CD4-positive, CD25-positive, alpha-beta regulatory T cell (primary cell): ENCODE measurements around the gene DCDC2C. TPM values are rescaled to one million over a fixed set of nuclear protein-coding genes. Genes with fewer than 3 reads are reported as not detected.
A peak's percentile ranks its signal among the peaks of the same experiment; 100 is the strongest.

Experiments used
- ATAC-seq, 2 donors: fragments of 150-1000 bp; cut with Tn5 transposase; one replicate each; pipeline ENCODE4 v1.10.0; 2021; ENCODE audit warnings: low read depth in 2 of 2, moderate number of reproducible peaks in 2 of 2, moderate library complexity in 1 of 2
- DNase-seq, 3 donors: peaks; one replicate each; pipeline versions ENCODE4 v3.0.0 to v3.0.0-alpha.2; 2012 to 2022; ENCODE audit warnings: mixed read lengths in 1 of 3
- H3K27ac ChIP-seq: one replicate; pipeline ENCODE4 v1.7.0; 2013; ENCODE audit warnings: mild to moderate bottlenecking, low read length; ENCODE audit not compliant: insufficient read depth, poor library complexity, severe bottlenecking
- H3K27me3 ChIP-seq: one replicate; pipeline ENCODE4 v1.7.0; 2013; ENCODE audit warnings: low read length; ENCODE audit not compliant: control insufficient read depth, insufficient read depth
- H3K36me3 ChIP-seq: one replicate; pipeline ENCODE4 v1.7.0; 2013; ENCODE audit warnings: mild to moderate bottlenecking, low read length, moderate library complexity; ENCODE audit not compliant: control insufficient read depth, insufficient read depth
- H3K4me1 ChIP-seq: 2 replicates; pipeline ENCODE4 v1.7.0; 2013; ENCODE audit warnings: mild to moderate bottlenecking, low read length; ENCODE audit not compliant: insufficient read depth, control insufficient read depth, poor library complexity, severe bottlenecking
- H3K4me3 ChIP-seq: one replicate; pipeline ENCODE4 v1.7.0; 2013; ENCODE audit warnings: low read depth, mild to moderate bottlenecking, low read length, moderate library complexity
- H3K9me3 ChIP-seq, 2 experiments: 1 replicate in 1 of 2; 2 replicates in 1 of 2; pipeline ENCODE4 v1.7.0; 2013; ENCODE audit warnings: low read length in 2 of 2, mild to moderate bottlenecking in 1 of 2, moderate library complexity in 1 of 2; ENCODE audit not compliant: control insufficient read depth in 2 of 2
- H3K27ac Mint-ChIP-seq, 3 donors: one replicate each; pipeline ENCODE4 v1.8.0; 2020 to 2022; ENCODE audit warnings: mild to moderate bottlenecking in 3 of 3, mixed read lengths in 3 of 3, moderate library complexity in 2 of 3
- H3K27me3 Mint-ChIP-seq: one replicate; pipeline ENCODE4 v1.8.0; 2022; ENCODE audit warnings: mild to moderate bottlenecking, mixed read lengths
- H3K36me3 Mint-ChIP-seq: one replicate; pipeline ENCODE4 v1.8.0; 2020; ENCODE audit warnings: mixed read lengths
- H3K4me1 Mint-ChIP-seq, 4 donors: one replicate each; pipeline ENCODE4 v1.8.0; 2020 to 2022; ENCODE audit warnings: mixed read lengths in 4 of 4, mild to moderate bottlenecking in 1 of 4
- H3K4me3 Mint-ChIP-seq, 4 donors: one replicate each; pipeline ENCODE4 v1.8.0; 2020 to 2022; ENCODE audit warnings: mild to moderate bottlenecking in 4 of 4, mixed read lengths in 4 of 4, moderate library complexity in 3 of 4
- H3K9me3 Mint-ChIP-seq, 7 donors: one replicate each; pipeline ENCODE4 v1.8.0; 2020 to 2022; ENCODE audit warnings: mixed read lengths in 7 of 7, mild to moderate bottlenecking in 3 of 7, moderate library complexity in 2 of 7
- polyA plus RNA-seq, 4 donors: library from polyadenylated mRNA; unstranded; fragments of 300-500 nt; fragmentation: Illumina TruSeq; gene quantifications; one replicate each; pipeline ENCODE4 v1.2.3, GENCODE V29; 2021
- total RNA-seq: library from RNA; stranded (reverse); gene quantifications from one replicate; pipeline ENCODE4 v1.2.3, GENCODE V29; 2022

DCDC2C gene
- total and polyA plus RNA-seq, 5 donors from 2014 or later: not detected

DNA sequence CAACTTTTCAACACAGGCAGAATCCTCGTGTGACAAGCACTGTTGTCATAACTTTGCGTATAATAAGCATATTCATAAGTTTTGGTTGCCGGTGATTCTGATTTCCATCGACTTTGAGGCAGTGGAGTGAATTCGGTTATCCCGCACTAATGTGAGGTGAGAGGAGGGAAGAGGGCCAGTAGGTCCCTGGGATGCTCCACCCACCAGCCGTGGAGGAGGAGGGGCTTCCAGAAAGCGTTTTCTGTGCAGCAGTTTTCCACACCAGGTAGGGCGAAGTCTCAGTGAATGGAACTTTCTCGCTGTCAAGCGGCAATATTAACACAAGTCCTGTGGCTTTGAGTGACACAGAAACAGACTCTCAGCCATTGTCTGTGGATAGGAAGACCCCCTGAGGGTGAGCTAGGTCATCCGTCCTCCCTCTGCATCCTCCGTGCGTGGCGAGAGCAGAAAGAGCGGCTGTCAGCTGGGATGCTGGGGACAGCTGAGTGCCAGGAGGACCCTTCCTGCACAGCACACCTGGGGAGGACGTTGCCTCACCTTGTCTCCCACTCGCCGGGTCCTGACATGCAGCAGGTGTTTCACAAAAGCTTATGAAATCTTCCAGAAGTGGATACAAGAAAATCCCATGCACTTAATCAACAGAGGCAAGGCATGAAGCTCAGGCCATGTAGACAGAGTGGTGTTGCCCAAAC lies 67.5 kb downstream of the DCDC2C start:
- H3K27me3 ChIP-seq: no peaks in the 10 kb centered on the region
- Mint-ChIP-seq H3K27me3 (no peaks in the 10 kb centered on the region), H3K36me3 (no peaks in the 10 kb centered on the region), H3K9me3 (no peaks in the 10 kb centered on the region), H3K4me1 (no peaks in the 10 kb centered on the region), H3K27ac (no peak overlapping the region), H3K4me3 (no peak overlapping the region)
- ATAC-seq (no peak), DNase-seq (no peak)
- no peak overlapping the region for H3K27ac ChIP-seq
- no peaks in the 10 kb centered on the region for H3K9me3 ChIP-seq
- H3K4me1 ChIP-seq: no peaks in the 10 kb centered on the region
- no peak overlapping the region for H3K4me3 ChIP-seq
- no peaks in the 10 kb centered on the region for H3K36me3 ChIP-seq

DNA sequence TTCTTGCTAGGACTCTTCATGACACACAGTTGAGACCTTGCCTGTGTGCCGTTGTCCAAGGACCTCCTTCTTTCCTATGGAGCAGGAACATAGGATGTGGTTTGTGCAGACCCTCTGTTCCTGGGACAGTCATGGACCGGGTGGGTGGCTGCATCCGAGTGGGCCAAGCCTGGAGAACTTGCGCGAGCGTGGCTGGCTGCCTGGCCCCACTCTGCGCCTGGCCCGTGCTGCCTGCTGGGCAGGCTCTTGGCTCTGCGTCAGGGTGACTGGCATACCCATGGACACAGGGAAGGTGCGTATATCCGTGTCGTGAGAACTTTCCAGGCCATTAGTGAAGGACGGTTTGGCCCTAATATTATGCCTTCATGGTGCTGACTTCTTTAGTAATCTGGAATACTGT lies 68.2 kb downstream of the DCDC2C start:
- H3K27me3 ChIP-seq: no peaks in the 10 kb centered on the region
- ATAC-seq (no peak), DNase-seq (no peak)
- no peaks in the 10 kb centered on the region for H3K36me3 ChIP-seq
- Mint-ChIP-seq H3K27ac (no peak overlapping the region), H3K4me3 (no peak overlapping the region), H3K36me3 (no peaks in the 10 kb centered on the region), H3K27me3 (no peaks in the 10 kb centered on the region), H3K9me3 (no peaks in the 10 kb centered on the region), H3K4me1 (no peaks in the 10 kb centered on the region)
- H3K27ac ChIP-seq: no peak overlapping the region
- no peaks in the 10 kb centered on the region for H3K4me1 ChIP-seq
- H3K4me3 ChIP-seq: no peak overlapping the region
- H3K9me3 ChIP-seq: no peaks in the 10 kb centered on the region

DNA sequence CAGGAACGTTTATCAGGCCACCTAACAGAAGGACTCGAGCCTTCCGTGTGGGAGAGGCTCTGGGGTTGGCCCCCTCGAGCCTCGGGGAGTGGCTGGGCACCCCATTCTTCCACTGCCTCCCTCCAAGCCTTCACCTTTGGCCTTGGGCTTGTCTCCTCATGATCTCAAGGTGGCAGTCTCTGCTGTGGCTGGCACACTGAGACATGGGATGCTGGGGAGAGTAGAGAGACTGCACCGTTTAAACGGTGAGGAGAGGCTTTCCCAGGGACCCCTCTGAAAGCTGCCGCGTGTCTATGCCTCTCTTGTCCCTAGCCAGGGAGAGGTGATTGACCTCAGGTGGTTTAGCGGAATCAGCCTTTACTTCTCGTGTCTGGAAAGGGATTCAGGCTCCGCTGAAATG lies 71.0 kb downstream of the DCDC2C start:
- H3K4me3 Mint-ChIP-seq: no peak overlapping the region
- no peak for ATAC-seq
- Histone ChIP-seq H3K27ac (no peak overlapping the region), H3K4me1 (no peaks in the 10 kb centered on the region), H3K9me3 (no peaks in the 10 kb centered on the region), H3K27me3 (no peaks in the 10 kb centered on the region), H3K4me3 (no peak overlapping the region), H3K36me3 (no peaks in the 10 kb centered on the region)
- no peaks in the 10 kb centered on the region for H3K36me3 Mint-ChIP-seq
- H3K9me3 Mint-ChIP-seq: no peaks in the 10 kb centered on the region
- no peak for DNase-seq
- no peaks in the 10 kb centered on the region for H3K4me1 Mint-ChIP-seq
- H3K27me3 Mint-ChIP-seq: peaks cover under 1% of the 10 kb centered on the region
- H3K27ac Mint-ChIP-seq: no peak overlapping the region

DNA sequence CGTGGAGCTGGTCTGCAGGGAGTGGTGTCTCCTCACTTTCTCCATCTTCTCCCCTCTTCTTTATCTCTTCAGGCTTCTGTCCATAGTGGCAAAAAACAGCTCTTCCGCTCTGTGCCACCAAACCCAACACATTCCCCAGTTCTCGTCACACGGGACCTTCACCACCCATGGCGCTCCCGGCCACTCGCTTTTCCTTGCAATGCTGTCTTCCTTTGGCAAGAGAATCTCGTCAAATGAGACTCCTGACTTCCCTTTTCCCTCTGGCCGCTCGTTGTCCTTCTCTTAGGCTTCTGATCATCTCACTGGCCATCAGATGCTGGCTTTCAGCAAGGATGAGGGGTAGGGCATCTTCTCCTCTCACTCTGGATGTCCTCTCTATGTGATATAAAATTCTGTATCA lies 72.9 kb downstream of the DCDC2C start:
- no peak overlapping the region for H3K27ac Mint-ChIP-seq
- Histone ChIP-seq H3K4me1 (peaks cover 5% of the 10 kb centered on the region), H3K36me3 (no peaks in the 10 kb centered on the region), H3K27me3 (no peaks in the 10 kb centered on the region), H3K27ac (no peak overlapping the region), H3K4me3 (no peak overlapping the region), H3K9me3 (no peaks in the 10 kb centered on the region)
- H3K27me3 Mint-ChIP-seq: peaks cover 4% of the 10 kb centered on the region
- ATAC-seq (no peak), DNase-seq (no peak)
- peaks cover 0 to 9% (median 2%) of the 10 kb centered on the region in 4 donors for H3K4me1 Mint-ChIP-seq
- no peak overlapping the region for H3K4me3 Mint-ChIP-seq
- H3K9me3 Mint-ChIP-seq: no peaks in the 10 kb centered on the region
- no peaks in the 10 kb centered on the region for H3K36me3 Mint-ChIP-seq

DNA sequence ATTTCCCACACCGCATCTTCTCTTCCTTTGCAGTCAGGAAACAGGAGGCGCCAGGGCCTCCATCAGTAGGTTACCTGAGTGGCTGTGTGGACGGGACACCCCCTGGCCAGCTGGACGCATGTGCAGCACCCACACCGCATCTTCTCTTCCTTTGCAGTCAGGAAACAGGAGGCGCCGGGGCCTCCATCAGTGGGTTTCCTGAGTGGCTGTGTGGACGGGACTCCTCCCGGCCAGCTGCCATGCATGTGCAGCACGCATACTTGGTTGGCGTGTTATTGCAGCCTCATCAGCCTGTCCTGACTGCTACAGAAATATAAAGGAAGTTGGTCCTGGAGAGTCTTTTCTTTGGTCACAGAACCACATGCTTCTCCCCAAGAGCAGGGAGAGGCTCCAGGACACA lies 74.6 kb downstream of the DCDC2C start:
- no peak for DNase-seq

DNA sequence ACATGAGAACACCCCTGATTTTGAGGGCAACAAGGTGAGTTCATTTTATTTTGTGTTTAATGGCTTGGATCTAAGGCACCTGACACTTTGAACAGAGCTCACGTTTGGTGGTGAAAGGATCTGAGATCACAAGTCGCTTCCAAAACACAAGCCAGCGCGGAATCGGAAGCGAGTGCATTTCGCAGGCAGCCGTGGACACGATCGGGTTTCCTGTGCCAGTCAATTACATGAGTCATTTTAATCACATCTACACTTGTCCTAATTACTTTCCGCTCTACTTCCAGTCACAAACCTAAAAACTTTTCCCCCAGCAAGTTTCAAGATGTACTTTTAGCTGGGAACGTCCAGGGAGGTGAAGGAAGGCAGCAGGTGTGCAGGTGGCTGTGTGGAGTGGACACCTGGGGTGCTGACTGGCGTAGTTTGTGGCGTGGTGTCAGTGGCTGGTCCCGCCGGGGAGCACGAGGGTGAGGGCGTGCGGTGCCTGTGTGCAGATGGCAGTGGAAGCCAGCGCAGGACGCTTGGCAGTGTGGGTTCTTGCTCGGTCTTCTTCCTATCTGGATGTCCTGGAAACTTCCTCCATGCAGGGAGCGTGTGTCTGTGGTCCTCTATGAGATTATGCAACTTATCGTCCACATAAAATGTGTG lies 75.6 kb downstream of the DCDC2C start:
- Histone ChIP-seq H3K9me3 (no peaks in the 10 kb centered on the region), H3K36me3 (no peaks in the 10 kb centered on the region), H3K27ac (no peak overlapping the region), H3K27me3 (no peaks in the 10 kb centered on the region), H3K4me1 (peaks cover 5% of the 10 kb centered on the region), H3K4me3 (no peak overlapping the region)
- peak overlapping the region in 1 of 3 donors; percentile 56 for H3K27ac Mint-ChIP-seq
- peaks cover 4% of the 10 kb centered on the region for H3K27me3 Mint-ChIP-seq
- no peak overlapping the region for H3K4me3 Mint-ChIP-seq
- H3K9me3 Mint-ChIP-seq: no peaks in the 10 kb centered on the region
- DNase-seq (no peak), ATAC-seq (no peak)
- peaks cover 0 to 9% (median 2%) of the 10 kb centered on the region in 4 donors for H3K4me1 Mint-ChIP-seq
- H3K36me3 Mint-ChIP-seq: no peaks in the 10 kb centered on the region

More for the DNA sequence above, 74.6 kb downstream of the DCDC2C start:
- Histone ChIP-seq H3K9me3 (no peaks in the 10 kb centered on the region), H3K27me3 (no peaks in the 10 kb centered on the region), H3K27ac (no peak overlapping the region), H3K36me3 (no peaks in the 10 kb centered on the region), H3K4me3 (no peak overlapping the region), H3K4me1 (peaks cover 5% of the 10 kb centered on the region)
- Mint-ChIP-seq H3K27ac (no peak overlapping the region), H3K27me3 (peaks cover 4% of the 10 kb centered on the region), H3K4me3 (no peak overlapping the region), H3K4me1 (peaks cover 0 to 9% (median 2%) of the 10 kb centered on the region in 4 donors), H3K9me3 (no peaks in the 10 kb centered on the region), H3K36me3 (no peaks in the 10 kb centered on the region)
- no peak for ATAC-seq

DNA sequence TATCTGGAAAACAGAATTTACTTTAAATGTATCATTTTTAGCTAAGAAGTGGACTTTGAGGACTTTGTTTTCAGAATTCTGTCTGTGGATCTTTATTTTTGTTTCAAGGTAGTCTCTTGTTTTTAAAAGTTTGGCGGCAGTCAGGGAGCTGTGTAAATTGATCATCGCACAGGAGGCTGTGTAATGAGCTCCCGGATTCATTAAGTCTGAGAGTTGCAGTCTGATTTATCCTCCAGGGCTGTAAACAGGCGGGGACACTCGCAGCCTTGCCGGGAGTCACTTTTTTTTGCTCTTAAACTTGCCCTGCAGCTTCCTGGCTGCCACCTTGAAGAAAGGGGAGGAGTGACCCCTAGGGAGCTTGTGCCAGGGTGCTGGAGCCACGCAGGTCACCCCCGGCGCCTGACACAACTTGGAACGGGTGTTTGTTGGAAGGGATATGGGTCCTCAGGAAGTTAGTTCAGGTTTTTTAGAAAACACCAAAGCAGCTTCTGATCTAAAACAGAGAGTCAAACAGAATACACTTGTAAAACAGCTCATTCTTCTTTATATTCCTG lies 76.2 kb downstream of the DCDC2C start:
- no peak overlapping the region for H3K27ac Mint-ChIP-seq

More for the DNA sequence above, 76.2 kb downstream of the DCDC2C start:
- ATAC-seq (no peak), DNase-seq (no peak)
- peak overlapping the region in 1 of 4 donors; percentile 11 for H3K4me3 Mint-ChIP-seq
- Histone ChIP-seq H3K4me1 (peaks cover 5% of the 10 kb centered on the region), H3K27me3 (no peaks in the 10 kb centered on the region), H3K36me3 (no peaks in the 10 kb centered on the region), H3K27ac (no peak overlapping the region), H3K4me3 (no peak overlapping the region), H3K9me3 (no peaks in the 10 kb centered on the region)
- H3K36me3 Mint-ChIP-seq: no peaks in the 10 kb centered on the region
- peaks cover 4% of the 10 kb centered on the region for H3K27me3 Mint-ChIP-seq
- peaks cover 0 to 9% (median 2%) of the 10 kb centered on the region in 4 donors for H3K4me1 Mint-ChIP-seq
- H3K9me3 Mint-ChIP-seq: no peaks in the 10 kb centered on the region
